Fibroblast of skin of scalp (primary cell): ENCODE results near the gene AHSG. TPM values are rescaled to one million over a fixed set of nuclear protein-coding genes. Genes with fewer than 3 reads are reported as not detected.
A peak's percentile ranks its signal among the peaks of the same experiment; 100 is the strongest.
"Not testable (repeated sequence)": the region's sequence is repeated elsewhere in the genome, so short reads cannot be mapped to it uniquely, and the experiment has no call there.

Experiments used
- DNase-seq: peaks from one replicate; pipeline ENCODE4 v3.0.0-alpha.2; 2013
- polyA plus RNA-seq, 2 experiments: library from polyadenylated mRNA; unstranded; fragments of 120-200 nt; gene quantifications; one replicate each; pipeline ENCODE4 v1.2.1, GENCODE V29; 2013; ENCODE audit not compliant: insufficient read length in 2 of 2

Gene AHSG
- not detected for polyA plus RNA-seq (2013, experiment 1 of 2; ENCODE audit: insufficient read length)
- polyA plus RNA-seq (2013, experiment 2 of 2; ENCODE audit: insufficient read length), result 2.4 TPM

- no peak for DNase-seq
These were observed at the start of gene AHSG for GRCh38 chr3:186612721-186613636. AHSG (plus strand) TSS chr3:186613060; CDS start chr3:186613142, 82 bp downstream.

GRCh38 chr3:186564586-186564985 lies 48.3 kb upstream of the AHSG start:
- DNase-seq, result no peak

GRCh38 chr3:186566772-186567071 lies 46.1 kb upstream of the AHSG start:
- DNase-seq, result no peak

- DNase-seq, result peak; percentile 86
These were observed 45.6 kb upstream of the AHSG start, which contains the start of gene TBCCD1 for GRCh38 chr3:186567072-186567921. TBCCD1 (minus strand) TSS chr3:186567339; CDS start chr3:186564329, 3,010 bp downstream.

- DNase-seq, result not testable (repeated sequence)
These were observed 43.5 kb upstream of the AHSG start for GRCh38 chr3:186569361-186569760.

GRCh38 chr3:186569779-186570095 lies 43.1 kb upstream of the AHSG start:
- DNase-seq, result no peak

GRCh38 chr3:186570096-186570940 lies 42.5 kb upstream of the AHSG start, which contains the start of gene DNAJB11:
DNAJB11 (plus strand) TSS chr3:186570720; CDS start chr3:186570898, 178 bp downstream.
- peak; percentile 100 for DNase-seq

- no peak for DNase-seq
These were observed 41.8 kb upstream of the AHSG start for GRCh38 chr3:186570941-186571643.

GRCh38 chr3:186571644-186572013 lies 41.2 kb upstream of the AHSG start:
- DNase-seq, result no peak

GRCh38 chr3:186577521-186577920 lies 35.3 kb upstream of the AHSG start:
- DNase-seq, result no peak

GRCh38 chr3:186580785-186581184 lies 32.1 kb upstream of the AHSG start:
- DNase-seq, result no peak

GRCh38 chr3:186582541-186582940 lies 30.3 kb upstream of the AHSG start:
- DNase-seq, result no peak

GRCh38 chr3:186583831-186584230 lies 29.0 kb upstream of the AHSG start:
- no peak for DNase-seq

- DNase-seq, result not testable (repeated sequence)
These were observed 26.6 kb upstream of the AHSG start for GRCh38 chr3:186586245-186586644.

- no peak for DNase-seq
These were observed 25.7 kb upstream of the AHSG start for GRCh38 chr3:186587183-186587582.

- DNase-seq, result no peak
These were observed 24.2 kb upstream of the AHSG start for GRCh38 chr3:186588632-186589031.

GRCh38 chr3:186589121-186589520 lies 23.7 kb upstream of the AHSG start:
- DNase-seq, result peak; percentile 12

- DNase-seq, result no peak
These were observed 22.8 kb upstream of the AHSG start for GRCh38 chr3:186589856-186590579.

- DNase-seq, result no peak
These were observed 22.1 kb upstream of the AHSG start for GRCh38 chr3:186590580-186591295.

GRCh38 chr3:186592682-186593081 lies 20.2 kb upstream of the AHSG start:
- no peak for DNase-seq
